K562 (cell line): Measurements from ENCODE around the gene CBLC. TPM values are rescaled to one million over a fixed set of nuclear protein-coding genes. Genes with fewer than 3 reads are reported as not detected.
A peak's percentile ranks its signal among the peaks of the same experiment; 100 is the strongest.

Source experiments
- CBX5 ChIP-seq: IDR thresholded peaks from 2 replicates; pipeline ENCODE4 v1.6.1; 2014; ENCODE audit warnings: low read depth, borderline replicate concordance
- CCNT2 ChIP-seq: IDR thresholded peaks from 2 replicates; pipeline ENCODE4 v1.6.1; 2011; ENCODE audit warnings: borderline replicate concordance, low read depth, mild to moderate bottlenecking, moderate library complexity, mixed read lengths, low read length; ENCODE audit not compliant: insufficient read length; ENCODE audit errors: extremely low read depth
- CHCHD3 ChIP-seq: fragments of 250-450 bp; sonication (Bioruptor Pico); IDR thresholded peaks from 2 replicates; pipeline ENCODE4 v2.1.2; 2022; ENCODE audit warnings: mild to moderate bottlenecking
- ESRRA ChIP-seq: fragments of 450-650 bp; IDR thresholded peaks from 2 replicates; pipeline ENCODE4 v1.6.1; 2014; ENCODE audit warnings: low read depth, mild to moderate bottlenecking, moderate library complexity, borderline replicate concordance
- HDAC6 ChIP-seq: IDR thresholded peaks from 2 replicates; pipeline ENCODE4 v1.6.1; 2012; ENCODE audit warnings: low read depth, mild to moderate bottlenecking, control low read depth, inconsistent platforms, low read length, moderate library complexity
- HMGN3 ChIP-seq: IDR thresholded peaks from 2 replicates; pipeline ENCODE4 v1.6.1; 2011; ENCODE audit warnings: borderline replicate concordance, low read depth, mild to moderate bottlenecking, mixed read lengths, low read length; ENCODE audit not compliant: insufficient read length; ENCODE audit errors: extremely low read depth
- HNRNPH1 ChIP-seq: fragments of 200-400 bp; formaldehyde crosslinking; optimal IDR thresholded peaks from 2 replicates; pipeline ENCODE3; 2017; ENCODE audit warnings: low read depth, mild to moderate bottlenecking, low read length, moderate library complexity
- ID3 ChIP-seq, 2 experiments: fragments of 250-450 bp in 1 of 2; fragments of 450-650 bp in 1 of 2; sonication (Bioruptor Pico) in 1 of 2; IDR thresholded peaks; 2 replicates each; pipeline versions ENCODE4 v1.6.1 to v1.8.0; 2016 to 2021; ENCODE audit warnings: mild to moderate bottlenecking in 2 of 2, moderate library complexity in 2 of 2, missing compliant biosample characterization in 1 of 2, missing genetic modification characterization in 1 of 2
- KDM5B ChIP-seq: fragments of 200-600 bp; sonication (generic); IDR thresholded peaks from 2 replicates; pipeline ENCODE4 v1.6.1; 2012; ENCODE audit warnings: low read depth, mild to moderate bottlenecking, moderate library complexity, low read length, control low read depth, inconsistent platforms; ENCODE audit not compliant: insufficient replicate concordance
- MNT ChIP-seq, 2 experiments: fragments of 450-650 bp; conservative IDR thresholded peaks; 2 replicates each; pipeline ENCODE4 v1.6.1; 2017; ENCODE audit warnings: mild to moderate bottlenecking in 2 of 2, moderate library complexity in 2 of 2
- NKRF ChIP-seq: fragments of 450-650 bp; IDR thresholded peaks from 2 replicates; pipeline ENCODE4 v1.6.1; 2016; ENCODE audit warnings: borderline replicate concordance
- PHB ChIP-seq: fragments of 250-450 bp; sonication (Bioruptor Pico); IDR thresholded peaks from 2 replicates; pipeline ENCODE4 v1.5.0; 2021
- PHB2 ChIP-seq: fragments of 450-650 bp; IDR thresholded peaks from 2 replicates; pipeline ENCODE4 v1.6.1; 2017; ENCODE audit warnings: low read depth
- POLR2AphosphoS5 ChIP-seq: IDR thresholded peaks from 2 replicates; pipeline ENCODE4 v1.6.1; 2011; ENCODE audit warnings: mild to moderate bottlenecking, low read depth, low read length, moderate library complexity; ENCODE audit not compliant: control insufficient read depth, insufficient read depth
- PREB ChIP-seq: sonication (generic); formaldehyde crosslinking; IDR thresholded peaks from 2 replicates; pipeline ENCODE4 v1.8.1; 2023; ENCODE audit warnings: mild to moderate bottlenecking, missing genetic modification reagents
- SMARCA5 ChIP-seq: fragments of 450-650 bp; IDR thresholded peaks from 2 replicates; pipeline ENCODE4 v1.6.1; 2016
- TCF3 ChIP-seq: sonication (generic); formaldehyde crosslinking; IDR thresholded peaks from 2 replicates; pipeline ENCODE4 v1.4.0; 2020; ENCODE audit warnings: mild to moderate bottlenecking, missing genetic modification reagents
- TFAM ChIP-seq: fragments of 250-450 bp; sonication (Bioruptor Pico); conservative IDR thresholded peaks from 2 replicates; pipeline ENCODE4 v1.5.0; 2021; ENCODE audit warnings: mild to moderate bottlenecking, moderate library complexity
- XRCC3 ChIP-seq: fragments of 450-650 bp; IDR thresholded peaks from 2 replicates; pipeline ENCODE4 v1.6.1; 2017; ENCODE audit warnings: mild to moderate bottlenecking, moderate library complexity
- ZBTB12 ChIP-seq: fragments of 250-450 bp; sonication (Bioruptor Pico); IDR thresholded peaks from 2 replicates; pipeline ENCODE4 v1.4.0; 2020
- ZNF354B ChIP-seq: fragments of 250-450 bp; sonication (Bioruptor Pico); IDR thresholded peaks from 2 replicates; pipeline ENCODE4 v1.4.0; 2020
- ZNF41 ChIP-seq: fragments of 250-450 bp; sonication (Bioruptor Pico); conservative IDR thresholded peaks from 2 replicates; pipeline ENCODE4 v1.4.0; 2020; ENCODE audit warnings: mild to moderate bottlenecking
- ZNF436 ChIP-seq: fragments of 250-450, 450-650 bp; sonication (Bioruptor Pico); formaldehyde crosslinking; IDR thresholded peaks from 2 replicates; pipeline ENCODE4 v1.7.0; 2020; ENCODE audit warnings: mild to moderate bottlenecking
- ZSCAN29 ChIP-seq: fragments of 450-650 bp; IDR thresholded peaks from 2 replicates; pipeline ENCODE4 v1.6.1; 2017
- polyA plus RNA-seq, 8 experiments: library from polyadenylated mRNA; depleted of rRNA in 4 of 8; stranded (reverse) in 5 of 8; unstranded in 3 of 8; fragments of >200 nt; fragmentation: Nextera tagmentation in 2 of 8; fragmentation: Illumina TruSeq in 1 of 8; extraction: Ambion mirVana in 2 of 8; extraction: Trizol in 1 of 8; gene quantifications; 2 replicates each; pipeline versions ENCODE4 v1.2.1 to v1.2.3, GENCODE V29; 2011 to 2014; ENCODE audit warnings: inconsistent platforms in 1 of 8, missing spikeins in 1 of 8
- total RNA-seq, 7 experiments: library from RNA; depleted of rRNA in 6 of 7; stranded (reverse); fragments of >200 nt in 6 of 7; fragmentation: Illumina TruSeq in 2 of 7; extraction: Trizol in 2 of 7; gene quantifications; 2 replicates each; pipeline versions ENCODE4 v1.2.1 to v1.2.3, GENCODE V29; 2011 to 2021; ENCODE audit warnings: low replicate concordance in 1 of 7

CBLC gene
- total and polyA plus RNA-seq, 9 of the 15 experiments (the other 6 are each of a cell fraction or from before 2014, with no cell fraction given) = 0.09 TPM; not detected in 8

- TF ChIP-seq HMGN3 (no peak), POLR2AphosphoS5 (no peak), ZNF41 (CRISPR knock-in tag) (no peak), KDM5B (no peak), ZBTB12 (no peak), PHB (no peak), CBX5 (no peak), HNRNPH1 (no peak), HDAC6 (no peak), PREB (no peak), TFAM (no peak), SMARCA5 (no peak), ZNF354B (CRISPR knock-in tag) (no peak), ESRRA (peak; percentile 89; the same call in 1 of the 2 replicates), PHB2 (no peak), CHCHD3 (CRISPR knock-in tag) (no peak), CCNT2 (peak; percentile 24), NKRF (no peak), XRCC3 (no peak), ZSCAN29 (no peak), ID3 (CRISPR knock-in tag; IDR thresholded peaks at IDR 0.05) (no peak), ID3 (tag; IDR thresholded peaks at IDR 0.05) (peak; percentile 62), TCF3 (CRISPR knock-in tag) (peak; percentile 24; the same call in 1 of the 2 replicates), MNT (conservative IDR thresholded peaks at IDR 0.05) (peak in 1 of 2 experiments; percentile 30; a peak in 1 of 4 replicates), ZNF436 (CRISPR knock-in tag) (no peak)
Measured at GRCh38 chr19:44741841-44742329, 35.8 kb upstream of the CBLC start (continued).
